H9 (cell line): ENCODE data around the gene PTPRN2. TPM values are rescaled to one million over a fixed set of nuclear protein-coding genes. Genes with fewer than 3 reads are reported as not detected.

Source experiments
- DNase-seq: peaks from one replicate; pipeline ENCODE4 v3.0.0-alpha.2; 2017
- H2AFZ ChIP-seq: one replicate; pipeline ENCODE4 v1.6.1; 2013; ENCODE audit warnings: mild to moderate bottlenecking, low read length, control low read depth, moderate library complexity
- H2AK5ac ChIP-seq: 2 replicates; pipeline ENCODE4 v1.6.1; 2013; ENCODE audit warnings: low read length, control low read depth, mixed read lengths; ENCODE audit not compliant: insufficient read length
- H2BK120ac ChIP-seq: one replicate; pipeline ENCODE4 v1.6.1; 2013; ENCODE audit warnings: low read depth, mild to moderate bottlenecking, low read length, control low read depth, inconsistent platforms; ENCODE audit not compliant: poor library complexity, severe bottlenecking
- H2BK12ac ChIP-seq: 2 replicates; pipeline ENCODE4 v1.6.1; 2013; ENCODE audit warnings: low read length, control low read depth, mixed read lengths, low read depth; ENCODE audit not compliant: insufficient read length
- H2BK15ac ChIP-seq: 2 replicates; pipeline ENCODE4 v1.6.1; 2013; ENCODE audit warnings: low read depth, low read length, control low read depth
- H2BK20ac ChIP-seq: one replicate; pipeline ENCODE4 v1.6.1; 2013; ENCODE audit warnings: low read depth, mild to moderate bottlenecking, low read length, control low read depth, inconsistent platforms; ENCODE audit not compliant: poor library complexity, severe bottlenecking
- H2BK5ac ChIP-seq: 2 replicates; pipeline ENCODE4 v1.6.1; 2013; ENCODE audit warnings: low read length, control low read depth, mixed read lengths; ENCODE audit not compliant: insufficient read length
- H3K14ac ChIP-seq: 2 replicates; pipeline ENCODE4 v1.6.1; 2013; ENCODE audit warnings: low read length, control low read depth; ENCODE audit not compliant: insufficient read depth
- H3K18ac ChIP-seq: 2 replicates; pipeline ENCODE4 v1.6.1; 2013; ENCODE audit warnings: low read depth, mild to moderate bottlenecking, mixed read lengths, low read length, control low read depth; ENCODE audit not compliant: insufficient read length
- H3K23ac ChIP-seq: 2 replicates; pipeline ENCODE4 v1.6.1; 2013; ENCODE audit warnings: low read length, control low read depth, mixed read lengths, low read depth; ENCODE audit not compliant: insufficient read length
- H3K23me2 ChIP-seq: 2 replicates; pipeline ENCODE4 v1.6.1; 2013; ENCODE audit warnings: low read depth, mild to moderate bottlenecking, mixed read lengths, low read length, control low read depth; ENCODE audit not compliant: insufficient read length, poor library complexity, severe bottlenecking
- H3K27ac ChIP-seq: 2 replicates; pipeline ENCODE4 v1.5.1; 2013; ENCODE audit warnings: low read length, control low read depth, mixed read lengths, low read depth; ENCODE audit not compliant: insufficient read length
- H3K27me3 ChIP-seq: 2 replicates; pipeline ENCODE4 v1.6.1; 2013; ENCODE audit warnings: low read length, control low read depth, inconsistent platforms; ENCODE audit not compliant: insufficient read depth
- H3K4ac ChIP-seq: 2 replicates; pipeline ENCODE4 v1.6.1; 2013; ENCODE audit warnings: low read depth, mild to moderate bottlenecking, control low read depth, inconsistent platforms, low read length, moderate library complexity
- H3K4me1 ChIP-seq: 2 replicates; pipeline ENCODE4 v1.6.1; 2013; ENCODE audit warnings: low read length, control low read depth, inconsistent platforms; ENCODE audit not compliant: insufficient read depth
- H3K4me2 ChIP-seq: 2 replicates; pipeline ENCODE4 v1.6.1; 2013; ENCODE audit warnings: low read length, control low read depth, mixed read lengths; ENCODE audit not compliant: insufficient read length, insufficient read depth
- H3K56ac ChIP-seq: 2 replicates; pipeline ENCODE4 v1.6.1; 2013; ENCODE audit warnings: low read depth, mild to moderate bottlenecking, mixed read lengths, low read length, control low read depth; ENCODE audit not compliant: insufficient read length
- H3K79me1 ChIP-seq: 2 replicates; pipeline ENCODE4 v1.6.1; 2013; ENCODE audit warnings: low read depth, mild to moderate bottlenecking, moderate library complexity, low read length, control low read depth, inconsistent platforms; ENCODE audit not compliant: insufficient read depth, poor library complexity, severe bottlenecking
- H3K79me2 ChIP-seq: 2 replicates; pipeline ENCODE4 v1.6.1; 2013; ENCODE audit warnings: low read length, control low read depth, inconsistent platforms; ENCODE audit not compliant: insufficient read depth
- H3K9ac ChIP-seq: 2 replicates; pipeline ENCODE4 v1.6.1; 2013; ENCODE audit warnings: low read length, control low read depth, mixed read lengths; ENCODE audit not compliant: insufficient read length; ENCODE audit errors: extremely low read depth
- H3K9me3 ChIP-seq: one replicate; pipeline ENCODE4 v1.6.1; 2013; ENCODE audit warnings: low read depth, low read length, inconsistent platforms; ENCODE audit not compliant: control insufficient read depth
- H3T11ph ChIP-seq: one replicate; pipeline ENCODE4 v1.6.1; 2013; ENCODE audit warnings: mild to moderate bottlenecking, low read length, control low read depth, inconsistent platforms
- H4K20me1 ChIP-seq: one replicate; pipeline ENCODE4 v1.6.1; 2013; ENCODE audit not compliant: control insufficient read depth, insufficient read length, insufficient read depth
- H4K5ac ChIP-seq: 2 replicates; pipeline ENCODE4 v1.6.1; 2013; ENCODE audit warnings: low read depth, mild to moderate bottlenecking, mixed read lengths, low read length, control low read depth; ENCODE audit not compliant: insufficient read length
- H4K8ac ChIP-seq: replicated peaks from 2 replicates; pipeline ENCODE4 v1.6.1; 2013; ENCODE audit warnings: low read length, control low read depth, mixed read lengths, low read depth; ENCODE audit not compliant: insufficient read length
- H4K91ac ChIP-seq: 2 replicates; pipeline ENCODE4 v1.6.1; 2013; ENCODE audit warnings: low read depth, mild to moderate bottlenecking, moderate library complexity, mixed read lengths, low read length, control low read depth; ENCODE audit not compliant: insufficient read length
- H3K27ac Mint-ChIP-seq, 3 experiments: 2 replicates in 2 of 3; 3 replicates in 1 of 3; pipeline ENCODE4 v1.8.0; 2020 to 2021; ENCODE audit warnings: mixed read lengths in 3 of 3, mild to moderate bottlenecking in 1 of 3, moderate library complexity in 1 of 3
- H3K27me3 Mint-ChIP-seq: 2 replicates; pipeline ENCODE4 v1.8.0; 2021; ENCODE audit warnings: low read depth, mild to moderate bottlenecking, moderate library complexity, mixed read lengths
- H3K36me3 Mint-ChIP-seq, 3 experiments: 2 replicates in 2 of 3; 3 replicates in 1 of 3; pipeline ENCODE4 v1.8.0; 2020 to 2021; ENCODE audit warnings: low read depth in 3 of 3, mixed read lengths in 3 of 3; ENCODE audit not compliant: insufficient read depth in 1 of 3
- H3K4me1 Mint-ChIP-seq, 2 experiments: 2 replicates each; pipeline ENCODE4 v1.8.0; 2020; ENCODE audit warnings: mixed read lengths in 2 of 2
- H3K4me3 Mint-ChIP-seq, 2 experiments: 2 replicates in 1 of 2; 3 replicates in 1 of 2; pipeline ENCODE4 v1.8.0; 2020 to 2021; ENCODE audit warnings: mild to moderate bottlenecking in 2 of 2, mixed read lengths in 2 of 2, moderate library complexity in 1 of 2
- H3K9me3 Mint-ChIP-seq, 2 experiments: 2 replicates in 1 of 2; 3 replicates in 1 of 2; pipeline ENCODE4 v1.8.0; 2020; ENCODE audit warnings: mild to moderate bottlenecking in 2 of 2, mixed read lengths in 2 of 2, moderate library complexity in 1 of 2
- CTCF ChIP-seq: fragments of 200-600 bp; sonication (generic); conservative IDR thresholded peaks from 3 replicates; pipeline ENCODE4 v1.8.0; 2021; ENCODE audit warnings: antibody characterized with exemption, mild to moderate bottlenecking
- WGBS: extraction: QIAGEN DNeasy Blood & Tissue Kit; methylation state at CpG from one replicate; pipeline ENCODE4 v1.1.7; 2013; ENCODE audit warnings: missing lambda C conversion rate, low lambda C conversion rate, mixed read lengths; ENCODE audit not compliant: insufficient read length; ENCODE audit errors: extremely low coverage; 5-methylcytosine and 5-hydroxymethylcytosine counted together
- total RNA-seq: library from RNA; stranded (reverse); gene quantifications from 2 replicates; pipeline ENCODE4 v1.2.1, GENCODE V29; 2021

The PTPRN2 gene
- total RNA-seq, 1 experiment from 2014 or later: 5.2 TPM

- peaks cover 0 to 2% (median 0%) of the 10 kb centered on the region in 3 experiments; a peak in 2 of 7 replicates for H3K36me3 Mint-ChIP-seq
- no CpG with 5 or more reads among the region's 24 CpGs for WGBS
- no peaks in the 10 kb centered on the region for H3K23me2 ChIP-seq
- no peaks in the 10 kb centered on the region; the same call in 1 of the 2 replicates for H3K4me1 ChIP-seq
- H4K20me1 ChIP-seq: no peaks in the 10 kb centered on the region
- H3T11ph ChIP-seq: no peak overlapping the region
- no peak overlapping the region for H2BK12ac ChIP-seq
- no peak overlapping the region for H4K91ac ChIP-seq
- H2BK5ac ChIP-seq: no peak overlapping the region
- H3K4me3 Mint-ChIP-seq: no peak overlapping the region
- H3K9me3 Mint-ChIP-seq: peaks cover 0 to 6% of the 10 kb centered on the region in 2 experiments; a peak in 2 of 5 replicates
- H3K4me2 ChIP-seq: no peak overlapping the region
- no peak overlapping the region for H2BK15ac ChIP-seq
- H4K8ac ChIP-seq: no peak overlapping the region
- no peak overlapping the region; the same call in 1 of the 2 replicates for H3K14ac ChIP-seq
- H4K5ac ChIP-seq: no peak overlapping the region
- no peak overlapping the region for H2AK5ac ChIP-seq
- peaks cover 3% of the 10 kb centered on the region for H3K27me3 Mint-ChIP-seq
- H3K27ac Mint-ChIP-seq: peak overlapping the region in 1 of 3 experiments; percentile 44; a peak in 1 of 7 replicates
- H2BK120ac ChIP-seq: no peak overlapping the region
- no peaks in the 10 kb centered on the region for H3K9me3 ChIP-seq
- H3K56ac ChIP-seq: no peak overlapping the region
- no peaks in the 10 kb centered on the region for H3K27me3 ChIP-seq
- no peaks in the 10 kb centered on the region for H3K79me1 ChIP-seq
- H2BK20ac ChIP-seq: no peak overlapping the region
- no peak overlapping the region for H3K23ac ChIP-seq
- H2AFZ ChIP-seq: no peak overlapping the region
- no peaks in the 10 kb centered on the region for H3K79me2 ChIP-seq
- TF ChIP-seq CTCF: peak; percentile 39; the same call in 2 of the 3 replicates
- no peak overlapping the region for H3K18ac ChIP-seq
- H3K4me1 Mint-ChIP-seq: peaks cover 5 to 34% of the 10 kb centered on the region in 2 experiments
- no peak for DNase-seq
- no peak overlapping the region for H3K4ac ChIP-seq
- H3K27ac ChIP-seq: no peak overlapping the region
- no peak overlapping the region for H3K9ac ChIP-seq
Observed at GRCh38 chr7:157998884-157999552, 588.6 kb downstream of the PTPRN2 start.
